SU-DHL-6 (cell line): ENCODE measurements around the gene NFIB.

ENCODE experiments used
- H2AFZ ChIP-seq: fragments of 200-600 bp; sonication (generic); 2 replicates; pipeline ENCODE4 v1.6.1; 2014; ENCODE audit warnings: low read depth, mild to moderate bottlenecking, moderate library complexity, mixed read lengths, antibody characterized with exemption, low read length; ENCODE audit not compliant: severe bottlenecking
- H3F3A ChIP-seq: fragments of 200-600 bp; shearing (Covaris generic); 2 replicates; pipeline ENCODE4 v1.6.0; 2016; ENCODE audit warnings: antibody characterized with exemption, mild to moderate bottlenecking; ENCODE audit not compliant: insufficient read depth
- H3K27ac ChIP-seq: fragments of 200-600 bp; sonication (generic); 2 replicates; pipeline ENCODE4 v1.5.1; 2016; ENCODE audit warnings: low read depth, mild to moderate bottlenecking, low read length, moderate library complexity, mixed read lengths
- H3K27me3 ChIP-seq: fragments of 200-600 bp; sonication (generic), shearing (Covaris generic); 2 replicates; pipeline ENCODE4 v1.6.0; 2014; ENCODE audit warnings: mild to moderate bottlenecking, low read length
- H3K36me3 ChIP-seq: fragments of 200-600 bp; sonication (generic); 2 replicates; pipeline ENCODE4 v1.6.1; 2014; ENCODE audit warnings: mild to moderate bottlenecking, low read length, mixed read lengths
- H3K4me2 ChIP-seq: fragments of 300-600, 200-600 bp; shearing (Covaris generic), sonication (generic); 2 replicates; pipeline ENCODE4 v1.6.0; 2014; ENCODE audit warnings: low read length, low read depth, mild to moderate bottlenecking; ENCODE audit not compliant: poor library complexity, severe bottlenecking
- H3K4me3 ChIP-seq: fragments of 200-600 bp; sonication (generic); 2 replicates; pipeline ENCODE4 v1.5.1; 2014; ENCODE audit warnings: antibody characterized with exemption, low read length, mild to moderate bottlenecking, mixed read lengths; ENCODE audit not compliant: insufficient read depth, poor library complexity, severe bottlenecking
- H3K79me2 ChIP-seq: fragments of 200-600 bp; sonication (generic); 2 replicates; pipeline ENCODE4 v1.6.1; 2014; ENCODE audit warnings: mild to moderate bottlenecking, low read length, moderate library complexity; ENCODE audit not compliant: insufficient read depth
- H3K9ac ChIP-seq: fragments of 200-600 bp; sonication (generic); 2 replicates; pipeline ENCODE4 v1.7.0; 2014; ENCODE audit warnings: mild to moderate bottlenecking, low read length
- H3K9me2 ChIP-seq: fragments of 200-600 bp; sonication (generic); replicated peaks from 2 replicates; pipeline ENCODE4 v1.6.1; 2014; ENCODE audit warnings: low read length; ENCODE audit not compliant: insufficient read depth
- H3K9me3 ChIP-seq: fragments of 200-600 bp; sonication (generic); 2 replicates; pipeline ENCODE4 v1.6.1; 2014; ENCODE audit warnings: low read length, mixed read lengths; ENCODE audit not compliant: insufficient read depth
- H4K20me1 ChIP-seq: fragments of 200-600 bp; sonication (generic); 2 replicates; pipeline ENCODE4 v1.6.1; 2014; ENCODE audit warnings: low read depth, mild to moderate bottlenecking, antibody characterized with exemption, low read length, moderate library complexity, mixed read lengths
- EZH2phosphoT487 ChIP-seq: fragments of 200-600 bp; sonication (generic), shearing (Covaris generic); conservative IDR thresholded peaks from 2 replicates; pipeline ENCODE4 v1.6.1; 2018; ENCODE audit warnings: mild to moderate bottlenecking, antibody characterized with exemption, low read length, moderate library complexity, mixed read lengths
- TF ChIP-seq, protein P1 (sequence below): fragments of 200-600 bp; sonication (generic); IDR thresholded peaks from one replicate; pipeline ENCODE4 v1.5.1; 2017; ENCODE audit warnings: antibody characterized with exemption, mild to moderate bottlenecking, low read length, moderate library complexity; ENCODE audit not compliant: insufficient read depth, poor library complexity, severe bottlenecking

NFIB gene

GRCh38 chr9:14096258-14096922 is 217.6 kb downstream of the NFIB start:
- no peaks in the 10 kb centered on the region for H3K27me3 ChIP-seq
- H3K4me3 ChIP-seq, result no peak overlapping the region
- H3K36me3 ChIP-seq, result no peaks in the 10 kb centered on the region
- H2AFZ ChIP-seq, result no peak overlapping the region
- no peaks in the 10 kb centered on the region for H3F3A ChIP-seq
- TF ChIP-seq, protein P1, sequence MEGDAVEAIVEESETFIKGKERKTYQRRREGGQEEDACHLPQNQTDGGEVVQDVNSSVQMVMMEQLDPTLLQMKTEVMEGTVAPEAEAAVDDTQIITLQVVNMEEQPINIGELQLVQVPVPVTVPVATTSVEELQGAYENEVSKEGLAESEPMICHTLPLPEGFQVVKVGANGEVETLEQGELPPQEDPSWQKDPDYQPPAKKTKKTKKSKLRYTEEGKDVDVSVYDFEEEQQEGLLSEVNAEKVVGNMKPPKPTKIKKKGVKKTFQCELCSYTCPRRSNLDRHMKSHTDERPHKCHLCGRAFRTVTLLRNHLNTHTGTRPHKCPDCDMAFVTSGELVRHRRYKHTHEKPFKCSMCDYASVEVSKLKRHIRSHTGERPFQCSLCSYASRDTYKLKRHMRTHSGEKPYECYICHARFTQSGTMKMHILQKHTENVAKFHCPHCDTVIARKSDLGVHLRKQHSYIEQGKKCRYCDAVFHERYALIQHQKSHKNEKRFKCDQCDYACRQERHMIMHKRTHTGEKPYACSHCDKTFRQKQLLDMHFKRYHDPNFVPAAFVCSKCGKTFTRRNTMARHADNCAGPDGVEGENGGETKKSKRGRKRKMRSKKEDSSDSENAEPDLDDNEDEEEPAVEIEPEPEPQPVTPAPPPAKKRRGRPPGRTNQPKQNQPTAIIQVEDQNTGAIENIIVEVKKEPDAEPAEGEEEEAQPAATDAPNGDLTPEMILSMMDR, result no peak
- TF ChIP-seq EZH2phosphoT487, result no peak
- no peaks in the 10 kb centered on the region for H3K9me2 ChIP-seq
- no peaks in the 10 kb centered on the region for H4K20me1 ChIP-seq
- H3K9me3 ChIP-seq, result no peaks in the 10 kb centered on the region
- H3K4me2 ChIP-seq, result no peak overlapping the region
- no peak overlapping the region for H3K9ac ChIP-seq
- H3K79me2 ChIP-seq, result no peaks in the 10 kb centered on the region
- no peak overlapping the region for H3K27ac ChIP-seq

GRCh38 chr9:14095277-14095676 is 218.7 kb downstream of the NFIB start:
- Histone ChIP-seq H3K9me3 (no peaks in the 10 kb centered on the region), H3K27me3 (no peaks in the 10 kb centered on the region), H3K36me3 (no peaks in the 10 kb centered on the region), H3K4me2 (no peak overlapping the region), H3K27ac (no peak overlapping the region), H4K20me1 (no peaks in the 10 kb centered on the region), H3K9me2 (no peaks in the 10 kb centered on the region), H3K79me2 (no peaks in the 10 kb centered on the region), H2AFZ (no peak overlapping the region), H3K9ac (no peak overlapping the region), H3K4me3 (no peak overlapping the region), H3F3A (no peaks in the 10 kb centered on the region)
- no peak for TF ChIP-seq EZH2phosphoT487

DNA sequence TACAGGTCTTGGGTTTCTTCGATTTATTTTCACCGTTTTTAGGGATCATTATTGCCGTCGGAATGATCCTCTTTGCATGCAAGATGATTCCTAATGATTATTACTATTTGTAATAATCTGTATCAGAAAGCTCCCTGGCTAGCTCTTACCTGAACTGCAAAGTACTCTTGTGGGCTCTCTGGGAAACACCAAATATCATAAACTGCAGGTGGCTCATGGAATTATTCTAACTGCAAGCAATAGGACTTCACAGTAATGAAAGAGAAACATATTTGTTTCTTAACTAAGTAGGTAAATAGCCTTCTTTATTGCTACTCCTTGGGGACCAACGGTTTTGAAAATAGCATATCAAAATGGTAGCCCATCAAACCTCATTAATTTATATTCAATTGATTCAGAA is 219.4 kb downstream of the NFIB start:
- H3K27ac ChIP-seq, result no peak overlapping the region
- no peaks in the 10 kb centered on the region for H3K27me3 ChIP-seq
- H3K9me3 ChIP-seq, result no peaks in the 10 kb centered on the region
- TF ChIP-seq, protein P1, result no peak
- no peak for TF ChIP-seq EZH2phosphoT487
- H4K20me1 ChIP-seq, result no peaks in the 10 kb centered on the region
- H2AFZ ChIP-seq, result no peak overlapping the region
- H3K36me3 ChIP-seq, result no peaks in the 10 kb centered on the region
- no peak overlapping the region for H3K4me3 ChIP-seq
- no peaks in the 10 kb centered on the region for H3K79me2 ChIP-seq
- H3K9ac ChIP-seq, result no peak overlapping the region
- H3K4me2 ChIP-seq, result no peak overlapping the region
- H3F3A ChIP-seq, result no peaks in the 10 kb centered on the region
- H3K9me2 ChIP-seq, result no peaks in the 10 kb centered on the region

DNA sequence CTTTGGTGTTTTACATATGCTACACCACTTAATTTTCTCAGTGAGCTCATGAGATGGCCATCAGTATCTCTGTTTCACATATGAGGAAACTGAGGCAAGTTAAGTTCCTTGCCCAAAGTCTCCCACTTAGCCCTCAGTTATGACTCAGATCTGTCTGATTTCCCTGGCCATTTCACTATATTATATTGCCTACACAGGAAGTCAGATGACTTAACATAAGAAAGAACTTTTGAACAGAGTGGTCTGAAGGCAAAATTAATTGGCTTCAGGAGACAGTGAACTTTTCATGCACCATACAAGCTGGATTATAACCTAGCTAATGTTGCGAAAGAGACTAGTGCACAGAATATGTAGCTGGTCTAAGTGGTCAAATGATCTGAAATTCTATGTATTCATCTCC is 221.6 kb downstream of the NFIB start:
- Histone ChIP-seq H3K79me2 (no peaks in the 10 kb centered on the region), H3K9me2 (no peaks in the 10 kb centered on the region), H3K4me3 (no peak overlapping the region), H3K9me3 (no peaks in the 10 kb centered on the region), H3K4me2 (no peak overlapping the region), H3K9ac (no peak overlapping the region), H3K27ac (no peak overlapping the region), H3K27me3 (no peaks in the 10 kb centered on the region), H3K36me3 (no peaks in the 10 kb centered on the region), H3F3A (no peaks in the 10 kb centered on the region), H4K20me1 (no peaks in the 10 kb centered on the region), H2AFZ (no peak overlapping the region)
- TF ChIP-seq, protein P1, result no peak
- no peak for TF ChIP-seq EZH2phosphoT487
